ENCODE data around the gene GANAB. TPM values are rescaled to one million over a fixed set of nuclear protein-coding genes. Genes with fewer than 3 reads are reported as not detected.

The GANAB gene
- total RNA-seq, 4 donors from 2014 or later: 108 to 166 (median 128) TPM

DNA sequence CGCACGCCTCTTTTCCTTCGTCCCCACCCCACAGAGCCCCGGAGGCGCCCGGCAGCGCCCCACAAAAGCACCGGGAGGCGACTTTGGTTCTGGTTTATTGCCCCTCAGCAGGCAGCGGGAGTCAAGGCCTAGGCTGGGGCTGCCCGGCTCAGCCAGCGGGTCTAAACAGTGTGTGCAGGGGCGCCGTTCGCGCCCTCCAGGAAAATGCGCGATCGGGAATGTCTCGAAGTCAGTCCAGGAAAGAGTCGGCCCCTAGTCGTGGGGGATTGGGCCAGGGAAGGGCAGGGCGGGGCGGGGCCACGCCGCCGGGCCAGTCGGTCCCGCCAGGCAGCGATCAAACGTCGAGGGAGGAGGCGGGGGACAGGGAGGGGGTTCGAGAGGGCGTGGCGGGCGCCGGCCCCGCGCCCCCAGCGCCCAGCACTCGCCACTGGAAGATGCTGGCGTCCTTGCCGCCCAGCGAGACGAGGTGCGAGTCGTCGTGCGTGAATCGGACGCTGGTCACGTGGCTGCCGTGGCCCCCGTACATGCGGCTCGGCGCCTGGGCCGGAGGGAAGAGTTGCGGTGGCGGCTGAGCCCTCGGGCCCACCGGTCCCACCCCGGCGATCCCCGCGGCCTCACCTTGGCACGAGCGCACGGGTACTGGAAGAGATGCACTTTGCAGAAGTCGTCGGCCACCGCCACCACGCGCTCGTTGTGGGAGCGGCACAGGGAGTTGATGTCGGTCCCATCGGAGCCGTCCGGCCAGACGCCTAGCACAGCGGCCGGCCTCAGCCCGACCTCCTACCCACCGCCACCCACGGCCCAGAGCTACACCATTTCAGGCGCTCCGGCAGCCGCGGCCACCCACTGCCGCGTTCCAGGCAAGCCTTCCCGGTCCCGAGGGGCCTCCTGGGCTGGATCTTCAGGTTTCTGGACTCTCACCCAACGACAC is 44.0 kb downstream of the GANAB start:
- DNase-seq (ENCODE audit: low spot score): no peak
- TF ChIP-seq, protein P1, sequence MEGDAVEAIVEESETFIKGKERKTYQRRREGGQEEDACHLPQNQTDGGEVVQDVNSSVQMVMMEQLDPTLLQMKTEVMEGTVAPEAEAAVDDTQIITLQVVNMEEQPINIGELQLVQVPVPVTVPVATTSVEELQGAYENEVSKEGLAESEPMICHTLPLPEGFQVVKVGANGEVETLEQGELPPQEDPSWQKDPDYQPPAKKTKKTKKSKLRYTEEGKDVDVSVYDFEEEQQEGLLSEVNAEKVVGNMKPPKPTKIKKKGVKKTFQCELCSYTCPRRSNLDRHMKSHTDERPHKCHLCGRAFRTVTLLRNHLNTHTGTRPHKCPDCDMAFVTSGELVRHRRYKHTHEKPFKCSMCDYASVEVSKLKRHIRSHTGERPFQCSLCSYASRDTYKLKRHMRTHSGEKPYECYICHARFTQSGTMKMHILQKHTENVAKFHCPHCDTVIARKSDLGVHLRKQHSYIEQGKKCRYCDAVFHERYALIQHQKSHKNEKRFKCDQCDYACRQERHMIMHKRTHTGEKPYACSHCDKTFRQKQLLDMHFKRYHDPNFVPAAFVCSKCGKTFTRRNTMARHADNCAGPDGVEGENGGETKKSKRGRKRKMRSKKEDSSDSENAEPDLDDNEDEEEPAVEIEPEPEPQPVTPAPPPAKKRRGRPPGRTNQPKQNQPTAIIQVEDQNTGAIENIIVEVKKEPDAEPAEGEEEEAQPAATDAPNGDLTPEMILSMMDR (IDR thresholded peaks at IDR 0.05): no peak
- peak; percentile 53 for ATAC-seq (ENCODE audit: low FRiP score)

DNA sequence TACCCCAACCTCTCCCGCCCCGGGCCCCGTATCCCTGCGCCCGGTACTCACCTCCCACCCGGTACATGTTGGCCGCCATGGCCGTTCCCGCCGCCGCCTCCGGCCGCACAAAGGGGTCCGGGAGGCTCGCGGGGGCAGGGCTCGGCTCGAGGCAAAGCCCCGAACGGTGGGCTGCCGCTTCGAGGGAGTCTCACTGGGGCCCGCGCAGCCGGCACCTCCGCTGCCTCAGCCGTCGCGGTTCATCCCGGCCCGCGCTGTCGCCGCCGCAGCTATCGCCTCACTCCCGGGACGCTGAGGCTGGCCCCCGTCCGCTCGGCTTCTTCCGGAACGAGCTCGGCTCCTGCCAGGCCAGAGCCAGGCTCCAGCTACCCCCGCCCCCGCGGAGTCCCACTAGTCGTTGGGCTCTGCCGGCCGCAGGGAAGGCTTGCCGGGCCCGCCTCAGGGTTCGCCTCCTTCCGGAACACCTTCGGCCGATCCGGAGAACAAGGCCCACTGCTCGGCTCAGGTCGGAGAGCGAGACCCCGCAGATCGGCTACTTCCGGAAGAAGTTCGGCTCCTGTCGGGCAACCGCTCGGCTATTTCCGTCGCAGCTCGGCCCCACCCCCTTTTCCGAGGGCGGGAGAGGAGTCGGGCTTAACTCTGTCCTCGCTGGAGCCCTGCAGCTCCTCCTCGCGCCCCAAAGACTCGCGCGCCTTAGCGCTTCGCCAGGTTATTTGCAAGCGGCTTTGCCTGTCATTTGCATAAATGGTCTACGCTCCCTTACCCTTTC is 44.9 kb downstream of the GANAB start, which contains the start of gene MTA2:
TSS of gene MTA2 (minus strand) at position 494 of the 769 bp plus-strand sequence. CDS start at position 79, 415 bp downstream.
- TF ChIP-seq, protein P1 (IDR thresholded peaks at IDR 0.05): no peak
- DNase-seq (ENCODE audit: low spot score) (peak; percentile 92), ATAC-seq (ENCODE audit: low FRiP score) (peak; percentile 85)

DNA sequence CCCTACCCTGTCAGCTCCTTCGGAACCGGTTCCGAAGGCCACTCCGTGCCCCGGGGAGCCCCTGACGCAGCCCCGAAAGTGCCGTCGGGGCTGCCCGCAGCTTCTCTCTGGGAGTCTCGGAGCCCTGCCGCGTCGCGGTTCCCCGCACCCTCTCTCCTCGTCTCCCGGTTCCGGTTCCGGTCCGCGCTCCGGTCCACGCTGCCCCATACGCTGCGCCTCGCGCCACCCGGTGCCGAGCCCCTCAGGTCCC is 45.4 kb downstream of the GANAB start:
- peak; percentile 35 for ATAC-seq (ENCODE audit: low FRiP score)
- DNase-seq (ENCODE audit: low spot score): no peak
- TF ChIP-seq, protein P1 (IDR thresholded peaks at IDR 0.05): no peak

DNA sequence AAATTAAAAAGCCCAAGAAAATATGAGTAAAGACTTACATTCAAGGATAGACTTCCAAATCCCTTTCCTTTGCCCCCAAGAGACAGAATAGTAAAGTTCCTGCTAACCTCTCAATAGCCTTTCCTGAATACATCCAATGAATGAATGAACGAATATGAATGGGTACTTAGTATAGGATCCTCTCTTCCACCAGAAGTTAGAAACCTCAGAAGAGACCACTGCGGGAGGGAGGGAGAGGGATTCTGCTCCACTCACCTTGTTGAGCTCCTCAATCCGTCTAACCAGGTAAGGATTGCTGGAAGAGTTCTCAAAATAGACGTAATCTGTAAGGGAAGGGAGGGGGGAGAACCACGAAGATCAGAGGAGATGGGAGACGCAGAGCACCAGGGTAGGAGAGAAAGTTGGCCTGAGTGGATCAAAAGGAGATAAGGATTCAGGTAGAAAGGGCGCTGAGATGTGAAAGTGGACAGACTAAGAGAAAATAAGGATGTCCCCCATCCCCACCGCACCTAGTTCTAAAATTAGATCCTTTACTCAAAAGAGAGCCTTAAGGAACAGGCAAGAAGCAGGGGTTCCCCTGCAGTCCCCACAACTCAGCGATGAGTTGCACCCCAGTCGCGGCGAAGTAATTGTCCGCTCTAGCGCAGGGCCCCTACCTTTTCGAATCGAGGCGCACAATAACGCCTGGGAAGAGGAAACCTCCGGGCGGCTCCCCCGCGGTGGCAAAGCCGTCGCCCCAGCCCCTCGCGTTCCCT is 45.9 kb downstream of the GANAB start:
- DNase-seq (ENCODE audit: low spot score) (no peak), ATAC-seq (ENCODE audit: low FRiP score) (no peak)
- TF ChIP-seq, protein P1 (IDR thresholded peaks at IDR 0.05): no peak

DNA sequence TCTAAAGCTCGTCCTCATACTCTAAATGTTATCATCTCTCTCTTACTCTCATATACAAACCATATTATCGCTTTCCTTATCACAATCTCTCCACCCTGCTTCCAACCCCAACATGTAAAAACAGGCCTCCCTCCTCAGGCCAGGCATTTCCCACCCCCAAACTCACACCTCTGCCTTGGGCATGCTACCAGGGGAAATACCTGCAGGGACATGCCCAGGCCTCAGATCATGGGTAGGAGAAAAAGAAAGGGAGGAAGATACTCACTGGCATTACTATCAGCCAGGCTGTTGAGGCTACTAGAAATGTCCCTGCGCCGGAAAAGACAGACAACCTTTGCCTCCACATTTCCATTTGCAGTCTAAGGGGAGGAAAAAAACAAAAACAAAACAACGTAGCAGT is 46.5 kb downstream of the GANAB start:
- DNase-seq (ENCODE audit: low spot score) (no peak), ATAC-seq (ENCODE audit: low FRiP score) (no peak)
- TF ChIP-seq, protein P1 (IDR thresholded peaks at IDR 0.05): no peak

DNA sequence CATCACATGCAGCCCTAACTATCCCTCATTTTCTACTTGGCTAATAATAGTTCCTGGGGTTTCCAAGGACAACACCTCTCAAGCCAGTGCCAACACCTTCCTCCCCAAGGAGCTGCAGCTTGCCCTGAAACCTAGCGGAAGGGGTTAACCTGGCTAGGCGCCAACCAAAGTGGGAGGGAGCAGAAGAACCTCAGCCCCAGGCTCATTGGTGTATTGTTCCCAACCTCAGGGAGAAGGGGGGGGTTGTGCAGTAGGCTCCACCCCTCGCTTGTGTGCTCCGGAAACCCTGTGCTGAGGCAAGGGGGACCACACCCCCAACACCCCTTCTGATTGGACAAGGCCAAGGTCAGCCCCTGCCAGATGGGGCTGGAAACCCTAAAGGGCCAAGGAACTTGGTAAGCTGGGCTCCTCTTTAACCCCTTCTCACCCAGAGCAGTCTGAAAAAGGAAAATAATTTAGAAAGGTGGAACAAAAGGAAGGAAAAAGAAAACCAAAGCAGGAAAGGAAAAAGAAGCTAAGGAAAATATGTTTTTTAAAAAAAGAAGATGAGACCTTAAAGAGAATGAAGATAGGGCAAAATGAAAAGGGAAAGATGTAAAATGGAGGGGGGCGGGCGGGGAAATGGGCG is 47.2 kb downstream of the GANAB start:
- TF ChIP-seq, protein P1 (IDR thresholded peaks at IDR 0.05): no peak
- ATAC-seq (ENCODE audit: low FRiP score) (peak; percentile 68), DNase-seq (ENCODE audit: low spot score) (peak; percentile 83)

Measured in omental fat pad (tissue), 4 donors.